Stimulated activated naive CD8-positive, alpha-beta T cell treated with anti-CD3 and anti-CD28 coated beads, Interleukin-15, Interleukin-2, amounts not matched to agents 100 ng/mL and 50 ng/mL, for 24 hours (primary cell): ENCODE measurements around the gene HDAC7.
A peak's percentile ranks its signal among the peaks of the same experiment; 100 is the strongest.
"Not testable (repeated sequence)": the region's sequence is repeated elsewhere in the genome, so short reads cannot be mapped to it uniquely, and the experiment has no call there.

Experiments used
- H3K27ac Mint-ChIP-seq: one replicate; pipeline ENCODE4 v1.8.0; 2021; ENCODE audit warnings: mild to moderate bottlenecking, mixed read lengths
- H3K27me3 Mint-ChIP-seq: one replicate; pipeline ENCODE4 v1.8.0; 2021; ENCODE audit warnings: mixed read lengths
- H3K36me3 Mint-ChIP-seq: one replicate; pipeline ENCODE4 v1.8.0; 2021; ENCODE audit warnings: low read depth, mixed read lengths
- H3K4me1 Mint-ChIP-seq: one replicate; pipeline ENCODE4 v1.8.0; 2021; ENCODE audit warnings: low read depth, mixed read lengths
- H3K4me3 Mint-ChIP-seq: one replicate; pipeline ENCODE4 v1.8.0; 2021; ENCODE audit warnings: mild to moderate bottlenecking, mixed read lengths
- H3K9me3 Mint-ChIP-seq: one replicate; pipeline ENCODE4 v1.8.0; 2021; ENCODE audit warnings: mixed read lengths

Gene HDAC7

GRCh38 chr12:47855502-47855901, 35.8 kb upstream of the HDAC7 start:
- Mint-ChIP-seq H3K4me3 (no peak overlapping the region), H3K27ac (no peak overlapping the region), H3K4me1 (peaks cover 42% of the 10 kb centered on the region), H3K27me3 (no peaks in the 10 kb centered on the region), H3K36me3 (peaks cover 77% of the 10 kb centered on the region), H3K9me3 (no peaks in the 10 kb centered on the region)

GRCh38 chr12:47854531-47854930, 34.8 kb upstream of the HDAC7 start:
- H3K4me1 Mint-ChIP-seq, result peaks cover 32% of the 10 kb centered on the region
- H3K9me3 Mint-ChIP-seq, result no peaks in the 10 kb centered on the region
- no peak overlapping the region for H3K27ac Mint-ChIP-seq
- H3K4me3 Mint-ChIP-seq, result no peak overlapping the region
- peaks cover 75% of the 10 kb centered on the region for H3K36me3 Mint-ChIP-seq
- H3K27me3 Mint-ChIP-seq, result no peaks in the 10 kb centered on the region

- H3K27me3 Mint-ChIP-seq, result no peaks in the 10 kb centered on the region
- no peak overlapping the region for H3K27ac Mint-ChIP-seq
- no peak overlapping the region for H3K4me3 Mint-ChIP-seq
- H3K4me1 Mint-ChIP-seq, result peaks cover 17% of the 10 kb centered on the region
- peaks cover 68% of the 10 kb centered on the region for H3K36me3 Mint-ChIP-seq
- H3K9me3 Mint-ChIP-seq, result no peaks in the 10 kb centered on the region
These were observed 32.4 kb upstream of the HDAC7 start for GRCh38 chr12:47852096-47852571.

- H3K4me3 Mint-ChIP-seq, result no peak overlapping the region
- H3K27me3 Mint-ChIP-seq, result no peaks in the 10 kb centered on the region
- H3K36me3 Mint-ChIP-seq, result peaks cover 69% of the 10 kb centered on the region
- H3K9me3 Mint-ChIP-seq, result no peaks in the 10 kb centered on the region
- peak overlapping the region; percentile 18 for H3K27ac Mint-ChIP-seq
- peaks cover 17% of the 10 kb centered on the region for H3K4me1 Mint-ChIP-seq
These were observed 31.7 kb upstream of the HDAC7 start for GRCh38 chr12:47851303-47851952.

- Mint-ChIP-seq H3K27ac (no peak overlapping the region), H3K9me3 (no peaks in the 10 kb centered on the region), H3K4me3 (no peak overlapping the region), H3K4me1 (peaks cover 17% of the 10 kb centered on the region), H3K27me3 (no peaks in the 10 kb centered on the region), H3K36me3 (peaks cover 70% of the 10 kb centered on the region)
These were observed 30.7 kb upstream of the HDAC7 start for GRCh38 chr12:47850153-47851084.

- H3K4me3 Mint-ChIP-seq, result no peak overlapping the region
- H3K9me3 Mint-ChIP-seq, result no peaks in the 10 kb centered on the region
- H3K36me3 Mint-ChIP-seq, result peaks cover 76% of the 10 kb centered on the region
- H3K4me1 Mint-ChIP-seq, result peaks cover 17% of the 10 kb centered on the region
- H3K27ac Mint-ChIP-seq, result no peak overlapping the region
- H3K27me3 Mint-ChIP-seq, result no peaks in the 10 kb centered on the region
These were observed 29.6 kb upstream of the HDAC7 start for GRCh38 chr12:47849261-47849660.

- H3K4me3 Mint-ChIP-seq, result no peak overlapping the region
- no peaks in the 10 kb centered on the region for H3K27me3 Mint-ChIP-seq
- no peak overlapping the region for H3K27ac Mint-ChIP-seq
- peaks cover 17% of the 10 kb centered on the region for H3K4me1 Mint-ChIP-seq
- peaks cover 75% of the 10 kb centered on the region for H3K36me3 Mint-ChIP-seq
- H3K9me3 Mint-ChIP-seq, result no peaks in the 10 kb centered on the region
These were observed 29.1 kb upstream of the HDAC7 start for GRCh38 chr12:47848853-47849252.

- Mint-ChIP-seq H3K9me3 (no peaks in the 10 kb centered on the region), H3K36me3 (peaks cover 77% of the 10 kb centered on the region), H3K27ac (no peak overlapping the region), H3K4me1 (peaks cover 13% of the 10 kb centered on the region), H3K27me3 (no peaks in the 10 kb centered on the region), H3K4me3 (no peak overlapping the region)
These were observed 26.7 kb upstream of the HDAC7 start for GRCh38 chr12:47846294-47846996.

- no peaks in the 10 kb centered on the region for H3K27me3 Mint-ChIP-seq
- H3K36me3 Mint-ChIP-seq, result peaks cover 65% of the 10 kb centered on the region
- no peak overlapping the region for H3K4me3 Mint-ChIP-seq
- H3K4me1 Mint-ChIP-seq, result peaks cover 13% of the 10 kb centered on the region
- no peaks in the 10 kb centered on the region for H3K9me3 Mint-ChIP-seq
- no peak overlapping the region for H3K27ac Mint-ChIP-seq
These were observed 25.4 kb upstream of the HDAC7 start for GRCh38 chr12:47845081-47845480.

- no peaks in the 10 kb centered on the region for H3K9me3 Mint-ChIP-seq
- H3K27me3 Mint-ChIP-seq, result no peaks in the 10 kb centered on the region
- H3K27ac Mint-ChIP-seq, result no peak overlapping the region
- peaks cover 62% of the 10 kb centered on the region for H3K36me3 Mint-ChIP-seq
- H3K4me1 Mint-ChIP-seq, result peaks cover 13% of the 10 kb centered on the region
- no peak overlapping the region for H3K4me3 Mint-ChIP-seq
These were observed 24.7 kb upstream of the HDAC7 start for GRCh38 chr12:47844264-47845019.

GRCh38 chr12:47843226-47843980, 23.7 kb upstream of the HDAC7 start:
- Mint-ChIP-seq H3K27ac (no peak overlapping the region), H3K27me3 (no peaks in the 10 kb centered on the region), H3K9me3 (no peaks in the 10 kb centered on the region), H3K36me3 (peaks cover 56% of the 10 kb centered on the region), H3K4me3 (no peak overlapping the region), H3K4me1 (peaks cover 13% of the 10 kb centered on the region)

- not testable (repeated sequence) for H3K27me3 Mint-ChIP-seq, H3K4me3 Mint-ChIP-seq, H3K9me3 Mint-ChIP-seq, H3K27ac Mint-ChIP-seq
- peaks cover 22% of the 10 kb centered on the region for H3K4me1 Mint-ChIP-seq
- peaks cover 52% of the 10 kb centered on the region for H3K36me3 Mint-ChIP-seq
These were observed 22.8 kb upstream of the HDAC7 start for GRCh38 chr12:47842543-47842942.

- peaks cover 28% of the 10 kb centered on the region for H3K4me1 Mint-ChIP-seq
- no peaks in the 10 kb centered on the region for H3K9me3 Mint-ChIP-seq
- no peak overlapping the region for H3K4me3 Mint-ChIP-seq
- peaks cover 46% of the 10 kb centered on the region for H3K36me3 Mint-ChIP-seq
- no peak overlapping the region for H3K27ac Mint-ChIP-seq
- no peaks in the 10 kb centered on the region for H3K27me3 Mint-ChIP-seq
These were observed 22.2 kb upstream of the HDAC7 start for GRCh38 chr12:47841910-47842309.

- Mint-ChIP-seq H3K4me3 (no peak overlapping the region), H3K9me3 (no peaks in the 10 kb centered on the region), H3K27ac (no peak overlapping the region), H3K36me3 (peaks cover 42% of the 10 kb centered on the region), H3K4me1 (peaks cover 32% of the 10 kb centered on the region), H3K27me3 (no peaks in the 10 kb centered on the region)
These were observed 21.8 kb upstream of the HDAC7 start for GRCh38 chr12:47841501-47841900.
